CD4-positive, alpha-beta memory T cell (primary cell): ENCODE results near the gene SCRN1. TPM values are rescaled to one million over a fixed set of nuclear protein-coding genes. Genes with fewer than 3 reads are reported as not detected.
"Not testable (repeated sequence)": the region's sequence is repeated elsewhere in the genome, so short reads cannot be mapped to it uniquely, and the experiment has no call there.

ENCODE experiments used
- CTCF ChIA-PET: fragments of 350-600 bp; sonication (Branson Sonifier 250); formaldehyde crosslinking; loops from one replicate; lab custom pipeline; 2021; ENCODE audit warnings: inconsistent platforms; ENCODE audit not compliant: partially characterized antibody; lab: Charles Lee
- POLR2A ChIA-PET: fragments of 350-600 bp; sonication (Branson Sonifier 250); formaldehyde crosslinking; loops from one replicate; lab custom pipeline; 2021; ENCODE audit not compliant: partially characterized antibody; lab: Charles Lee
- DNase-seq, 5 donors: peaks; one replicate each; pipeline versions ENCODE4 v3.0.0 to v3.0.0-alpha.2; 2020 to 2022; ENCODE audit warnings: mixed read lengths in 1 of 5
- H3K27ac ChIP-seq: one replicate; pipeline ENCODE4 v1.7.0; 2013; ENCODE audit warnings: low read depth, low read length
- H3K27me3 ChIP-seq: 2 replicates; pipeline ENCODE4 v1.7.0; 2013; ENCODE audit warnings: mild to moderate bottlenecking, low read length, moderate library complexity; ENCODE audit not compliant: insufficient read depth
- H3K36me3 ChIP-seq: 2 replicates; pipeline ENCODE4 v1.7.0; 2013; ENCODE audit warnings: mild to moderate bottlenecking, low read length, moderate library complexity; ENCODE audit not compliant: insufficient read depth
- H3K4me1 ChIP-seq: 2 replicates; pipeline ENCODE4 v1.7.0; 2013; ENCODE audit warnings: mild to moderate bottlenecking, low read length, moderate library complexity; ENCODE audit not compliant: insufficient read depth
- H3K4me3 ChIP-seq, 2 donors: one replicate each; pipeline ENCODE4 v1.7.0; 2013; ENCODE audit warnings: low read length in 2 of 2, mild to moderate bottlenecking in 1 of 2
- H3K9me3 ChIP-seq, 2 donors: one replicate each; pipeline ENCODE4 v1.7.0; 2013; ENCODE audit warnings: low read length in 2 of 2, control low read depth in 1 of 2; ENCODE audit not compliant: control insufficient read depth in 1 of 2
- H3K27ac Mint-ChIP-seq, 7 donors: one replicate each; pipeline ENCODE4 v1.8.0; 2020 to 2021; ENCODE audit warnings: mixed read lengths in 7 of 7, mild to moderate bottlenecking in 6 of 7, inconsistent platforms in 3 of 7, moderate library complexity in 3 of 7
- H3K27me3 Mint-ChIP-seq, 2 donors: one replicate each; pipeline ENCODE4 v1.8.0; 2020 to 2021; ENCODE audit warnings: mixed read lengths in 2 of 2
- H3K36me3 Mint-ChIP-seq, 2 donors: one replicate each; pipeline ENCODE4 v1.8.0; 2020 to 2021; ENCODE audit warnings: mixed read lengths in 2 of 2, inconsistent platforms in 1 of 2, mild to moderate bottlenecking in 1 of 2
- H3K4me1 Mint-ChIP-seq, 4 donors: one replicate each; pipeline ENCODE4 v1.8.0; 2020 to 2021; ENCODE audit warnings: mixed read lengths in 4 of 4, mild to moderate bottlenecking in 1 of 4
- H3K4me3 Mint-ChIP-seq, 8 donors: one replicate each; pipeline ENCODE4 v1.8.0; 2020 to 2021; ENCODE audit warnings: mixed read lengths in 8 of 8, mild to moderate bottlenecking in 7 of 8, moderate library complexity in 6 of 8, inconsistent platforms in 3 of 8
- H3K9me3 Mint-ChIP-seq, 8 donors: one replicate each; pipeline ENCODE4 v1.8.0; 2020 to 2021; ENCODE audit warnings: mixed read lengths in 8 of 8, mild to moderate bottlenecking in 5 of 8, inconsistent platforms in 3 of 8, moderate library complexity in 1 of 8
- intact Hi-C: fragments of 100-400 bp; cut with micrococcal nuclease; formaldehyde crosslinking; loops from one replicate; pipeline ENCODE4 v1.15.1; 2023
- polyA plus RNA-seq, 2 donors: library from polyadenylated mRNA; unstranded; fragments of 300-500 nt; fragmentation: Illumina TruSeq; gene quantifications; one replicate each; pipeline ENCODE4 v1.2.3, GENCODE V29; 2021
- total RNA-seq, 2 experiments: library from RNA; stranded (reverse); gene quantifications; one replicate each; pipeline ENCODE4 v1.2.3, GENCODE V29; 2021

The SCRN1 gene
- total and polyA plus RNA-seq, 4 experiments from 2014 or later = 2.0 to 2.9 (median 2.4) TPM

GRCh38 chr7:29970158-29970557, 19.4 kb downstream of the SCRN1 start:
- Mint-ChIP-seq H3K27ac (peak overlapping the region in 1 of 7 donors; percentile 2), H3K27me3 (peaks cover 6 to 15% of the 10 kb centered on the region in 2 donors), H3K4me3 (no peak overlapping the region), H3K9me3 (peaks cover 0 to 3% (median 0%) of the 10 kb centered on the region in 8 donors), H3K4me1 (peaks cover 0 to 4% (median 2%) of the 10 kb centered on the region in 4 donors), H3K36me3 (no peaks in the 10 kb centered on the region)
- no peaks in the 10 kb centered on the region for H3K36me3 ChIP-seq
- no peaks in the 10 kb centered on the region for H3K4me1 ChIP-seq
- ChIA-PET POLR2A (no interaction called here), CTCF (no interaction called here)
- H3K9me3 ChIP-seq = no peaks in the 10 kb centered on the region
- H3K4me3 ChIP-seq = no peak overlapping the region
- H3K27me3 ChIP-seq = no peaks in the 10 kb centered on the region
- H3K27ac ChIP-seq = no peak overlapping the region
- no peak for DNase-seq
- intact Hi-C loops = no loop called here

DNA sequence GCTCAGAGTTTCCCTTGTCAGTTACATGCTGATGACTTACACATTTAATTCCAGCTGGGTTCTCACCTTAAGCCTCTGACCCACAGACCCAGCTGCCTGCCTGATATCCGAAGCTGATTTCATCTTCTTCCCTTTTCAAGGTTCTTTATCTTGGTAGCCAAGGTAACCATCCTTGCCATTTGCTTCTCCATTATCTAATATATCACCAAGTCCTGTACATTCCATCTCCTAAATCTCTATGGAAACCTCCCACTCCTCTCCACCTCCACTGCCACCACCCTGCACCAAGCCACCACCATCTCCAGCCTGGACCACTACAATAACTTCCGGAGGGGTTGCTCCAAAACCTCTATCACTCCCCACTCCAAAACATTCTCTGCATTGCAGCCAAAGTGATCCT, 19.9 kb downstream of the SCRN1 start:
- H3K27ac Mint-ChIP-seq = no peak overlapping the region
- DNase-seq = no peak
- H3K9me3 Mint-ChIP-seq = peaks cover 0 to 3% (median 0%) of the 10 kb centered on the region in 8 donors
- H3K4me1 ChIP-seq = no peaks in the 10 kb centered on the region
- H3K36me3 ChIP-seq = no peaks in the 10 kb centered on the region
- peaks cover 0 to 4% (median 2%) of the 10 kb centered on the region in 4 donors for H3K4me1 Mint-ChIP-seq
- no peaks in the 10 kb centered on the region for H3K36me3 Mint-ChIP-seq
- H3K27me3 ChIP-seq = no peaks in the 10 kb centered on the region
- no peak overlapping the region for H3K4me3 ChIP-seq
- H3K9me3 ChIP-seq = no peaks in the 10 kb centered on the region
- no peak overlapping the region for H3K4me3 Mint-ChIP-seq
- H3K27ac ChIP-seq = no peak overlapping the region
- intact Hi-C loops = no loop called here
- peaks cover 6 to 15% of the 10 kb centered on the region in 2 donors for H3K27me3 Mint-ChIP-seq
- ChIA-PET CTCF (no interaction called here), POLR2A (no interaction called here)

DNA sequence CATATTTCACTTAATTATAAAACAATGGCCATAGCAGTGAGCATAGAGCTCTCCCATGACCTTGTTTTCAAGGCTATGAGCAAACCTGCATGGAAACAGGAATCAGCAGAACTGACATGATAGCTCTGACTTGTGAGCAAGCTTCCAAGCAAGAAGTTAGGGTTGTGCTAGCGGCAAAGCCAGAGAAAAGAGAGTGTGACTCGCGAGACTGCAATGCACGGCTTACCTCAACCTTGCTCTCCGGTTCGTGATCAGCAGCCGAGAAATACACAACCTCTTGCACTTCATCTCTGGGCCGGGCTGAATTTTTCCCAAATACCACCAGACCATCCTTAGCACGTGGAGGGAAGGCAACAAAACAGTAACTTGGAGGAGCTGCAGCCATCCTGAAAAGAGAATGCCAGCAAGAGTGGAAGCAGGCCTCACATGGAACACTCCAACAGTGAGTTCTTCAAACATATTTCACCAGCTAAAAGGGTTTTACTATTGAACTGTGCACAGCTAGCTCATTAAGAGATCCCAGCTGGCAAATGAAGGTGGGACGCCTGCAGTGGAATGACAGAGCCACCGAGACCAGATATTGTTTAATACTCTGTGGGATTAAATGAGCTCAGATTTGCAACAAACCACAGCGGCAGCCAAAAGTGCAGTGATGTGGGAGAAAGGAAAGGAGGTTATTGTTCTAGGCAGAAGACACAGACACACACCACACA, 20.8 kb downstream of the SCRN1 start:
- Mint-ChIP-seq H3K27me3 (peaks cover 4 to 14% of the 10 kb centered on the region in 2 donors), H3K4me3 (no peak overlapping the region), H3K9me3 (peaks cover 0 to 3% (median 0%) of the 10 kb centered on the region in 8 donors), H3K36me3 (no peaks in the 10 kb centered on the region), H3K4me1 (peaks cover 0 to 4% (median 2%) of the 10 kb centered on the region in 4 donors), H3K27ac (no peak overlapping the region)
- DNase-seq = no peak
- H3K27ac ChIP-seq = no peak overlapping the region
- POLR2A ChIA-PET = no interaction called here
- no peak overlapping the region for H3K4me3 ChIP-seq
- H3K9me3 ChIP-seq = no peaks in the 10 kb centered on the region
- intact Hi-C loops = no loop called here
- H3K4me1 ChIP-seq = no peaks in the 10 kb centered on the region
- CTCF ChIA-PET = interaction anchor here (1.0 to 1.1 kb wide), 2 partner anchors 8 to 12 kb away, joined by 3 read pairs; no protein-coding TSS in a partner anchor
- no peaks in the 10 kb centered on the region for H3K36me3 ChIP-seq
- no peaks in the 10 kb centered on the region for H3K27me3 ChIP-seq

- Histone ChIP-seq H3K4me1 (no peaks in the 10 kb centered on the region), H3K27me3 (no peaks in the 10 kb centered on the region), H3K9me3 (no peaks in the 10 kb centered on the region), H3K36me3 (no peaks in the 10 kb centered on the region), H3K4me3 (no peak overlapping the region), H3K27ac (no peak overlapping the region)
- Mint-ChIP-seq H3K27me3 (peaks cover 6 to 8% of the 10 kb centered on the region in 2 donors), H3K9me3 (peaks cover 0 to 3% (median 0%) of the 10 kb centered on the region in 8 donors), H3K4me1 (peaks cover 0 to 4% (median 1%) of the 10 kb centered on the region in 4 donors), H3K27ac (peak overlapping the region in 1 of 7 donors; percentile 47), H3K4me3 (no peak overlapping the region), H3K36me3 (no peaks in the 10 kb centered on the region)
- DNase-seq = no peak
- intact Hi-C loops = no loop called here
- ChIA-PET CTCF (no interaction called here), POLR2A (no interaction called here)
These were observed 24.6 kb downstream of the SCRN1 start for GRCh38 chr7:29965030-29965429.

GRCh38 chr7:29962035-29962434, 27.6 kb downstream of the SCRN1 start:
- Histone ChIP-seq H3K4me1 (no peaks in the 10 kb centered on the region), H3K9me3 (no peaks in the 10 kb centered on the region), H3K27ac (no peak overlapping the region), H3K27me3 (no peaks in the 10 kb centered on the region), H3K36me3 (no peaks in the 10 kb centered on the region), H3K4me3 (no peak overlapping the region)
- Mint-ChIP-seq H3K4me1 (no peaks in the 10 kb centered on the region), H3K9me3 (peaks cover 0 to 3% (median 0%) of the 10 kb centered on the region in 8 donors), H3K36me3 (no peaks in the 10 kb centered on the region), H3K27me3 (peaks cover 6 to 19% of the 10 kb centered on the region in 2 donors), H3K27ac (no peak overlapping the region), H3K4me3 (no peak overlapping the region)
- ChIA-PET POLR2A (no interaction called here), CTCF (interaction anchor here (0.6 kb wide), 1 partner anchor 73 kb away, joined by 3 read pairs; no protein-coding TSS in a partner anchor)
- intact Hi-C loops = no loop called here
- no peak for DNase-seq

GRCh38 chr7:29961611-29962010, 28.0 kb downstream of the SCRN1 start:
- DNase-seq, H3K4me3 ChIP-seq, H3K4me3 Mint-ChIP-seq, H3K27ac ChIP-seq, H3K36me3 ChIP-seq, H3K27me3 ChIP-seq, H3K36me3 Mint-ChIP-seq, H3K4me1 Mint-ChIP-seq, H3K4me1 ChIP-seq, H3K27ac Mint-ChIP-seq, H3K9me3 ChIP-seq, intact Hi-C loops, H3K9me3 Mint-ChIP-seq, POLR2A ChIA-PET: not testable (repeated sequence)
- H3K27me3 Mint-ChIP-seq = peaks cover 5 to 19% of the 10 kb centered on the region in 2 donors
- CTCF ChIA-PET = interaction anchor here (0.6 kb wide), 1 partner anchor 73 kb away, joined by 3 read pairs; no protein-coding TSS in a partner anchor

DNA sequence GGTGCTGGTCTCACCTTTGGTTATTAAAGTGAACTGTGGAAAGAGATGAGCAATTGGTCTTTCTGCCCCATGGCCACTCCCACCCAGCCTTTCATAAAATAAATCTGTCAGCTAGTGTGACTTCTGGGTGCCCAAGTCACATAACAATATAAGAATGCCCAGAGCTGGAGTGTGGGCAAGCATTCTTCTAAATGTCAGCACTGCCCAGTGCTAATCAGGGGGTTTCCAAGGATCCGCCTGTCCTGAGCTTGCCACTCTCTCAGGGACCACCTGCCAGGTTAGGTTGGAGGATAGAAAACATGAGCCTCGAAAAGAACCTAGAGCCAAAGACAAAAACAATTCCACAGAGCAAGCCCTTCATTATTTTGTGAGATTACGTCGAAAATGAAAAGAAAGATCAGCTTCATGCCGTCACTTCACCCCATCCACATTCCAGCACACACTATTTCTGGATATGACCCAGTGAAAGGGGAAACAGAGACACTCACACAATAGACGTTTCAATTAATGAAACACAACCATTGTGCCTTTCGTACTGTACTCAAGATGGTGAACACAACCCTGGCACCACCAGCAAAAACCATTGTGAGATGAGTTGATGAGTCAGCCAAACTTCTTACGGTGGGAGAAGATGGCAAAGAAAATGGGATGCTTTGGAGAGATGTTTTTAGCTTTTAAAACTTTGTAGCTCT, 30.8 kb downstream of the SCRN1 start:
- Mint-ChIP-seq H3K36me3 (no peaks in the 10 kb centered on the region), H3K27me3 (peaks cover 7 to 20% of the 10 kb centered on the region in 2 donors), H3K9me3 (no peaks in the 10 kb centered on the region), H3K4me3 (no peak overlapping the region), H3K27ac (no peak overlapping the region), H3K4me1 (peaks cover 8 to 11% (median 9%) of the 10 kb centered on the region in 4 donors)
- peaks cover 6% of the 10 kb centered on the region for H3K4me1 ChIP-seq
- DNase-seq = no peak
- no peaks in the 10 kb centered on the region for H3K9me3 ChIP-seq
- ChIA-PET POLR2A (no interaction called here), CTCF (no interaction called here)
- intact Hi-C loops = no loop called here
- no peaks in the 10 kb centered on the region for H3K27me3 ChIP-seq
- no peak overlapping the region for H3K4me3 ChIP-seq
- H3K27ac ChIP-seq = no peak overlapping the region
- no peaks in the 10 kb centered on the region for H3K36me3 ChIP-seq
